ENCODE results near the gene TWF2. TPM values are rescaled to one million over a fixed set of nuclear protein-coding genes. Genes with fewer than 3 reads are reported as not detected.

Gene TWF2
- total and polyA plus RNA-seq, 10 of the 15 experiments (the other 5 are each of a cell fraction or from before 2014, with no cell fraction given): 0.16 to 106 (median 68.5) TPM

DNA sequence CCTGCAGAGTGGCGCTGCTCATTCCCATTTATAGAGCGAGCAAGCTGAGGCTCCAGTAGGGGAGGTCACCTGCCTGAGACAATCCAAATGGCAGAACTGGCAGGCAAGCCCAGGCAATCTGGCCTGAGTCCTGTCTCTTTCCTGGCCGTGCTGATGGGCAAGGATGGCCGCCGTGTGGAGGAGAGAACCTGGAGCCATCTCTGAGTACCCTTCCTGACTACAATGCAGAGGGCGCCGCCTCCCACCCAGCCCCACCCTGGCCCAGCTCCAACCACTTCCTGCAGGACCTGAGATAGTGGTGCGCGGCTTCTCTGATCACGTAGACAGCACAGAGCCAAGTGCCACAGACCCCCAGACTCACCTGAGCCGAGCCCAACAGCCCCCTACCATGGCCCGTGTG, 20.5 kb downstream of the TWF2 start:
- Histone ChIP-seq H3K79me2 (ENCODE audit: control insufficient read depth, insufficient read depth, low read length) (no peaks in the 10 kb centered on the region), H3K9ac (ENCODE audit: control insufficient read depth, insufficient read depth, low read length) (no peak overlapping the region), H3K9me3 (replicated peaks; ENCODE audit: control insufficient read depth, insufficient read depth, low read length) (no peaks in the 10 kb centered on the region), H3K27ac (ENCODE audit: control insufficient read depth, insufficient read depth) (no peak overlapping the region), H3K4me2 (ENCODE audit: control insufficient read depth, insufficient read depth) (peak overlapping the region; percentile 10; the same call in 1 of the 2 replicates), H3K4me3 (no peak overlapping the region), H4K20me1 (ENCODE audit: control insufficient read depth, insufficient read depth) (no peaks in the 10 kb centered on the region), H2AFZ (ENCODE audit: control insufficient read depth, low read depth, low read length) (no peak overlapping the region), H3K27me3 (replicated peaks in 1 of 2; ENCODE audit: control insufficient read depth in 2 of 2, insufficient read depth in 2 of 2, low read length in 1 of 2) (no peaks in the 10 kb centered on the region), H3K4me1 (ENCODE audit: control insufficient read depth, insufficient read depth, low read length) (peaks cover 14% of the 10 kb centered on the region), H3K36me3 (ENCODE audit: control insufficient read depth in 2 of 2, insufficient read depth in 2 of 2, low read length in 1 of 2) (peaks cover 5 to 15% of the 10 kb centered on the region in 2 experiments)
- no peak for FAIRE-seq
- ATAC-seq: no peak
- no TSS peak for BruUV-seq (replicated peaks)
- intact Hi-C loops (cut with micrococcal nuclease; ENCODE audit: unreplicated experiment): no loop called here
- in situ Hi-C loops (cut with MboI): no loop called here
- TF ChIP-seq IRF4 (IDR thresholded peaks at IDR 0.05; ENCODE audit: low read depth, low read length) (no peak), ELK1 (IDR thresholded peaks at IDR 0.05; ENCODE audit: low read depth, low read length) (no peak), CHD4 (IDR thresholded peaks at IDR 0.05) (no peak), EZH2 (IDR thresholded peaks at IDR 0.05; ENCODE audit: borderline replicate concordance, control insufficient read depth, low read depth, low read length) (no peak), SP1 (IDR thresholded peaks at IDR 0.05; ENCODE audit: low read depth, low read length) (no peak), EP300 (IDR thresholded peaks at IDR 0.05; ENCODE audit: borderline replicate concordance in 1 of 2, control insufficient read depth in 1 of 2, low read depth in 2 of 2, low read length in 2 of 2) (no peak), EGR1 (IDR thresholded peaks at IDR 0.05; ENCODE audit: borderline replicate concordance in 1 of 2, low read depth in 2 of 2, low read length in 2 of 2) (no peak), SREBF2 (IDR thresholded peaks at IDR 0.05; ENCODE audit: low read length) (no peak), JUND (IDR thresholded peaks at IDR 0.05; ENCODE audit: low read depth, low read length) (no peak), MTA2 (IDR thresholded peaks at IDR 0.05; ENCODE audit: low read depth) (no peak), MTA3 (IDR thresholded peaks at IDR 0.05; ENCODE audit: borderline replicate concordance, low read length) (no peak), WRNIP1 (IDR thresholded peaks at IDR 0.05; ENCODE audit: borderline replicate concordance, low read depth, low read length) (no peak), NFYB (IDR thresholded peaks at IDR 0.05; ENCODE audit: insufficient read depth, low read depth, low read length) (no peak), BHLHE40 (IDR thresholded peaks at IDR 0.05; ENCODE audit: borderline replicate concordance in 1 of 2, low read depth in 2 of 2, low read length in 1 of 2) (no peak)
- POLR2A ChIA-PET: interaction anchor here (0.8 to 1.5 kb wide), 2 partner anchors 10 to 16 kb away, joined by 4 to 5 read pairs; no protein-coding TSS in a partner anchor
- CTCF ChIA-PET: interaction anchor here (0.6 to 8.5 kb wide), 5 partner anchors 12 to 122 kb away, joined by 3 to 129 read pairs (median 53); no protein-coding TSS in a partner anchor
- RAD21 ChIA-PET (ENCODE audit: unreplicated experiment): interaction anchor here (1.1 to 4.9 kb wide), 3 partner anchors 63 to 162 kb away, joined by 3 to 53 read pairs (median 3); no protein-coding TSS in a partner anchor
- SMC1A ChIA-PET (ENCODE audit: uncharacterized antibody, unreplicated experiment): interaction anchor here (10.5 kb wide), 1 partner anchor 119 kb away, joined by 112 read pairs; no protein-coding TSS in a partner anchor
- 35% methylated on average over 11 of the region's 12 CpGs for WGBS (ENCODE audit: insufficient coverage, insufficient replicate concordance, low lambda C conversion rate, missing lambda C conversion rate)
- no peak for DNase-seq (ENCODE audit: low read depth, low spot score)

Data from GM12878 (cell line).